OCI-LY3 (cell line): Measurements from ENCODE around the gene SOCS1.

Source experiments
- EZH2phosphoT487 ChIP-seq: fragments of 200-600 bp; shearing (Covaris generic); IDR thresholded peaks from 2 replicates; pipeline ENCODE4 v1.6.1; 2018; ENCODE audit warnings: antibody characterized with exemption, mixed run types, low read depth
- TF ChIP-seq, protein P1 (sequence below): fragments of 200-600, 300-600 bp; sonication (generic); IDR thresholded peaks from 2 replicates; pipeline ENCODE4 v1.5.1; 2014; ENCODE audit warnings: antibody characterized with exemption, low read length, low read depth

GRCh38 chr16:11276143-11276895 lies 20.3 kb upstream of the SOCS1 start, which contains the start of gene PRM2:
- TF ChIP-seq, protein P1, sequence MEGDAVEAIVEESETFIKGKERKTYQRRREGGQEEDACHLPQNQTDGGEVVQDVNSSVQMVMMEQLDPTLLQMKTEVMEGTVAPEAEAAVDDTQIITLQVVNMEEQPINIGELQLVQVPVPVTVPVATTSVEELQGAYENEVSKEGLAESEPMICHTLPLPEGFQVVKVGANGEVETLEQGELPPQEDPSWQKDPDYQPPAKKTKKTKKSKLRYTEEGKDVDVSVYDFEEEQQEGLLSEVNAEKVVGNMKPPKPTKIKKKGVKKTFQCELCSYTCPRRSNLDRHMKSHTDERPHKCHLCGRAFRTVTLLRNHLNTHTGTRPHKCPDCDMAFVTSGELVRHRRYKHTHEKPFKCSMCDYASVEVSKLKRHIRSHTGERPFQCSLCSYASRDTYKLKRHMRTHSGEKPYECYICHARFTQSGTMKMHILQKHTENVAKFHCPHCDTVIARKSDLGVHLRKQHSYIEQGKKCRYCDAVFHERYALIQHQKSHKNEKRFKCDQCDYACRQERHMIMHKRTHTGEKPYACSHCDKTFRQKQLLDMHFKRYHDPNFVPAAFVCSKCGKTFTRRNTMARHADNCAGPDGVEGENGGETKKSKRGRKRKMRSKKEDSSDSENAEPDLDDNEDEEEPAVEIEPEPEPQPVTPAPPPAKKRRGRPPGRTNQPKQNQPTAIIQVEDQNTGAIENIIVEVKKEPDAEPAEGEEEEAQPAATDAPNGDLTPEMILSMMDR = no peak
- no peak for TF ChIP-seq EZH2phosphoT487
